Hepatocyte (in vitro differentiated cells): ENCODE measurements around the gene CHMP5. TPM values are rescaled to one million over a fixed set of nuclear protein-coding genes. Genes with fewer than 3 reads are reported as not detected.
A peak's percentile ranks its signal among the peaks of the same experiment; 100 is the strongest.

Source experiments
- DNase-seq: peaks from one replicate; pipeline ENCODE4 v3.0.0-alpha.2; 2016; ENCODE audit warnings: low spot score
- H2AFZ ChIP-seq: fragments of 200-600 bp; sonication (generic); 2 replicates; pipeline ENCODE4 v1.6.0; 2016; ENCODE audit warnings: antibody characterized with exemption, mild to moderate bottlenecking
- H3K27ac ChIP-seq: fragments of 200-600 bp; sonication (generic); 2 replicates; pipeline ENCODE4 v1.5.1; 2016; ENCODE audit warnings: mild to moderate bottlenecking
- H3K27me3 ChIP-seq: fragments of 200-600 bp; sonication (generic); 2 replicates; pipeline ENCODE4 v1.6.1; 2016
- H3K36me3 ChIP-seq: fragments of 200-600 bp; sonication (generic); replicated peaks from 2 replicates; pipeline ENCODE4 v1.5.1; 2016; ENCODE audit warnings: low read depth; ENCODE audit not compliant: insufficient read depth
- H3K4me1 ChIP-seq: fragments of 200-600 bp; sonication (generic); 2 replicates; pipeline ENCODE4 v1.5.1; 2016; ENCODE audit warnings: mild to moderate bottlenecking, moderate library complexity; ENCODE audit not compliant: insufficient read depth
- H3K4me2 ChIP-seq: fragments of 200-600 bp; sonication (generic); 2 replicates; pipeline ENCODE4 v1.6.0; 2016
- H3K4me3 ChIP-seq: fragments of 200-600 bp; sonication (generic); 2 replicates; pipeline ENCODE4 v1.5.1; 2016; ENCODE audit warnings: mild to moderate bottlenecking
- H3K79me2 ChIP-seq: fragments of 200-600 bp; sonication (generic); 2 replicates; pipeline ENCODE4 v1.6.0; 2017; ENCODE audit warnings: mild to moderate bottlenecking
- H3K9me2 ChIP-seq: fragments of 200-600 bp; sonication (generic); replicated peaks from 2 replicates; pipeline ENCODE4 v1.6.0; 2017; ENCODE audit warnings: mild to moderate bottlenecking; ENCODE audit not compliant: insufficient read depth
- H3K9me3 ChIP-seq: fragments of 200-600 bp; sonication (generic); 2 replicates; pipeline ENCODE4 v1.5.1; 2016; ENCODE audit warnings: low read depth, mild to moderate bottlenecking
- H4K20me1 ChIP-seq: fragments of 200-600 bp; sonication (generic); 2 replicates; pipeline ENCODE4 v1.6.0; 2016; ENCODE audit warnings: mild to moderate bottlenecking; ENCODE audit not compliant: insufficient read depth, poor library complexity, severe bottlenecking
- EZH2 ChIP-seq: fragments of 200-600 bp; sonication (generic); IDR thresholded peaks from 2 replicates; pipeline ENCODE4 v1.6.1; 2016; ENCODE audit warnings: antibody characterized with exemption, mild to moderate bottlenecking, borderline replicate concordance
- EZH2phosphoT487 ChIP-seq: fragments of 200-600 bp; sonication (generic); IDR thresholded peaks from one replicate; pipeline ENCODE4 v1.6.1; 2018; ENCODE audit warnings: antibody characterized with exemption, mild to moderate bottlenecking, low read depth, moderate library complexity; ENCODE audit not compliant: unreplicated experiment, severe bottlenecking
- WGBS: methylation state at CpG from one replicate; pipeline ENCODE4 v1.1.6; 2016; ENCODE audit warnings: low lambda C conversion rate; ENCODE audit errors: missing lambda C conversion rate; 5-methylcytosine and 5-hydroxymethylcytosine counted together
- polyA plus RNA-seq: library from polyadenylated mRNA; unstranded; fragments of >200 nt; fragmentation: Nextera tagmentation; extraction: Ambion mirVana; gene quantifications from 2 replicates; pipeline ENCODE4 v1.2.1, GENCODE V29; 2016
- total RNA-seq: library from RNA; depleted of rRNA; stranded (reverse); fragments of >200 nt; gene quantifications from 2 replicates; pipeline ENCODE4 v1.2.3, GENCODE V29; 2014
- TF ChIP-seq, protein P1 (sequence below): fragments of 200-600 bp; sonication (generic); IDR thresholded peaks from 2 replicates; pipeline ENCODE4 v1.5.1; 2016; ENCODE audit warnings: antibody characterized with exemption, mild to moderate bottlenecking; ENCODE audit not compliant: poor library complexity

Gene CHMP5
- total and polyA plus RNA-seq, 2 experiments from 2014 or later: 91.5 to 109 TPM

- WGBS: 88% methylated on average over 3 of the region's 3 CpGs
- peaks cover 8% of the 10 kb centered on the region for H3K36me3 ChIP-seq
- no peak overlapping the region for H3K27ac ChIP-seq
Observed at GRCh38 chr9:33318225-33318624, 53.4 kb downstream of the CHMP5 start.

GRCh38 chr9:33318781-33319180 is 53.9 kb downstream of the CHMP5 start:
- TF ChIP-seq, protein P1, sequence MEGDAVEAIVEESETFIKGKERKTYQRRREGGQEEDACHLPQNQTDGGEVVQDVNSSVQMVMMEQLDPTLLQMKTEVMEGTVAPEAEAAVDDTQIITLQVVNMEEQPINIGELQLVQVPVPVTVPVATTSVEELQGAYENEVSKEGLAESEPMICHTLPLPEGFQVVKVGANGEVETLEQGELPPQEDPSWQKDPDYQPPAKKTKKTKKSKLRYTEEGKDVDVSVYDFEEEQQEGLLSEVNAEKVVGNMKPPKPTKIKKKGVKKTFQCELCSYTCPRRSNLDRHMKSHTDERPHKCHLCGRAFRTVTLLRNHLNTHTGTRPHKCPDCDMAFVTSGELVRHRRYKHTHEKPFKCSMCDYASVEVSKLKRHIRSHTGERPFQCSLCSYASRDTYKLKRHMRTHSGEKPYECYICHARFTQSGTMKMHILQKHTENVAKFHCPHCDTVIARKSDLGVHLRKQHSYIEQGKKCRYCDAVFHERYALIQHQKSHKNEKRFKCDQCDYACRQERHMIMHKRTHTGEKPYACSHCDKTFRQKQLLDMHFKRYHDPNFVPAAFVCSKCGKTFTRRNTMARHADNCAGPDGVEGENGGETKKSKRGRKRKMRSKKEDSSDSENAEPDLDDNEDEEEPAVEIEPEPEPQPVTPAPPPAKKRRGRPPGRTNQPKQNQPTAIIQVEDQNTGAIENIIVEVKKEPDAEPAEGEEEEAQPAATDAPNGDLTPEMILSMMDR: no peak
- TF ChIP-seq EZH2 (no peak), EZH2phosphoT487 (no peak)
- no peak for DNase-seq
- H3K9me2 ChIP-seq: no peaks in the 10 kb centered on the region
- H3K9me3 ChIP-seq: no peaks in the 10 kb centered on the region
- H3K79me2 ChIP-seq: no peaks in the 10 kb centered on the region
- H4K20me1 ChIP-seq: no peaks in the 10 kb centered on the region
- H3K4me2 ChIP-seq: no peak overlapping the region
- H3K27me3 ChIP-seq: no peaks in the 10 kb centered on the region
- H2AFZ ChIP-seq: no peak overlapping the region
- H3K36me3 ChIP-seq: peaks cover 8% of the 10 kb centered on the region
- no peak overlapping the region for H3K27ac ChIP-seq
- H3K4me1 ChIP-seq: peaks cover 10% of the 10 kb centered on the region
- 96% methylated on average over 8 of the region's 8 CpGs for WGBS
- H3K4me3 ChIP-seq: no peak overlapping the region

More at GRCh38 chr9:33318225-33318624, 53.4 kb downstream of the CHMP5 start:
- no peak overlapping the region for H3K4me2 ChIP-seq
- H3K27me3 ChIP-seq: no peaks in the 10 kb centered on the region
- no peaks in the 10 kb centered on the region for H3K79me2 ChIP-seq
- H3K4me3 ChIP-seq: no peak overlapping the region
- no peak for TF ChIP-seq EZH2phosphoT487
- no peak for TF ChIP-seq EZH2
- TF ChIP-seq, protein P1: no peak
- DNase-seq: no peak
- H4K20me1 ChIP-seq: no peaks in the 10 kb centered on the region
- no peaks in the 10 kb centered on the region for H3K9me3 ChIP-seq
- no peaks in the 10 kb centered on the region for H3K9me2 ChIP-seq
- H3K4me1 ChIP-seq: peaks cover 10% of the 10 kb centered on the region
- H2AFZ ChIP-seq: no peak overlapping the region

GRCh38 chr9:33320230-33320567 is 55.4 kb downstream of the CHMP5 start:
- H3K9me2 ChIP-seq: no peaks in the 10 kb centered on the region
- no peak overlapping the region for H2AFZ ChIP-seq
- no peak overlapping the region for H3K4me3 ChIP-seq
- peak overlapping the region; percentile 89 for H3K27ac ChIP-seq
- H3K27me3 ChIP-seq: no peaks in the 10 kb centered on the region
- no peaks in the 10 kb centered on the region for H4K20me1 ChIP-seq
- DNase-seq: no peak
- H3K4me1 ChIP-seq: peaks cover 10% of the 10 kb centered on the region
- H3K79me2 ChIP-seq: no peaks in the 10 kb centered on the region
- TF ChIP-seq EZH2: no peak
- TF ChIP-seq EZH2phosphoT487: no peak
- WGBS: 83% methylated on average over 1 of the region's 1 CpG
- H3K4me2 ChIP-seq: peak overlapping the region; percentile 44
- no peaks in the 10 kb centered on the region for H3K9me3 ChIP-seq
- peaks cover 8% of the 10 kb centered on the region for H3K36me3 ChIP-seq

GRCh38 chr9:33320568-33321261 is 55.9 kb downstream of the CHMP5 start:
- H3K4me3 ChIP-seq: no peak overlapping the region
- H3K4me2 ChIP-seq: no peak overlapping the region
- no peaks in the 10 kb centered on the region for H3K27me3 ChIP-seq
- H3K27ac ChIP-seq: peak overlapping the region; percentile 89
- WGBS: 65% methylated on average over 2 of the region's 2 CpGs
- H2AFZ ChIP-seq: no peak overlapping the region
- TF ChIP-seq EZH2: no peak
- TF ChIP-seq, protein P1: no peak
- TF ChIP-seq EZH2phosphoT487: no peak
- H3K79me2 ChIP-seq: no peaks in the 10 kb centered on the region
- peaks cover 8% of the 10 kb centered on the region for H3K36me3 ChIP-seq
- H3K9me2 ChIP-seq: no peaks in the 10 kb centered on the region
- no peaks in the 10 kb centered on the region for H3K9me3 ChIP-seq
- H4K20me1 ChIP-seq: no peaks in the 10 kb centered on the region
- peaks cover 10% of the 10 kb centered on the region for H3K4me1 ChIP-seq
- DNase-seq: peak; percentile 48
